ENCODE data around the gene NNAT.

Gene NNAT

DNA sequence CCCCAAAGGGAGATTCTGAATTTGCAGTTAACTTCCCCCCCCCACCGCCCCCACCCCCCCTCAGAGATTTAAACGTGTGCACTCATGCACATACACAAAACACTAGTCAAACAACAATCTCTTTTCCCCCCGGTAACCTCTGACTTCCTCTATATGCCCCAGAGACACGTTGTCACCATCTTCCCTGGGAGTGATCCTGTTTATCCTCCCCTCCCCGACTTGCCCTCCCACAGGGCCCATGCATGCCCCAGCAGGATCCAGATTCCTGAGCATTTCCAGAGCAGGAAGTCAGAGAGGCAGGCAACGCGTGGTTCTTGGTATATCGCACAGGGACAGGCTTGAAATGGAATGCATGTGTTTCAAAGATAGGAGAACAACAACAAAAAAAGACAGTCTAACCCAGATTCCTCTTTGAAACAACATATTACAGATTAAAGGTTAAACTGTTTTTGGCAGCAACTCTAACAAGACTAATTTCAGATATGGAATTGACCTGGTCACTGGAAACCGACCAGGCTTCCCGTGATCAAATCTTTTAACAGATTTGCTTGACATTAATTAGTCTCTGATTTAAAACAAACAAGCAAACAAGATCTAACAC is 5.3 kb downstream of the NNAT start:
- no peaks in the 10 kb centered on the region for H3K27me3 Mint-ChIP-seq
- H3K4me3 Mint-ChIP-seq = peak overlapping the region; percentile 85
- H3K36me3 Mint-ChIP-seq = no peaks in the 10 kb centered on the region
- H3K27ac Mint-ChIP-seq = peak overlapping the region; percentile 99
- H3K4me1 Mint-ChIP-seq (ENCODE audit: low read depth) = peaks cover 51% of the 10 kb centered on the region
- no peaks in the 10 kb centered on the region for H3K9me3 Mint-ChIP-seq (ENCODE audit: low read depth)

DNA sequence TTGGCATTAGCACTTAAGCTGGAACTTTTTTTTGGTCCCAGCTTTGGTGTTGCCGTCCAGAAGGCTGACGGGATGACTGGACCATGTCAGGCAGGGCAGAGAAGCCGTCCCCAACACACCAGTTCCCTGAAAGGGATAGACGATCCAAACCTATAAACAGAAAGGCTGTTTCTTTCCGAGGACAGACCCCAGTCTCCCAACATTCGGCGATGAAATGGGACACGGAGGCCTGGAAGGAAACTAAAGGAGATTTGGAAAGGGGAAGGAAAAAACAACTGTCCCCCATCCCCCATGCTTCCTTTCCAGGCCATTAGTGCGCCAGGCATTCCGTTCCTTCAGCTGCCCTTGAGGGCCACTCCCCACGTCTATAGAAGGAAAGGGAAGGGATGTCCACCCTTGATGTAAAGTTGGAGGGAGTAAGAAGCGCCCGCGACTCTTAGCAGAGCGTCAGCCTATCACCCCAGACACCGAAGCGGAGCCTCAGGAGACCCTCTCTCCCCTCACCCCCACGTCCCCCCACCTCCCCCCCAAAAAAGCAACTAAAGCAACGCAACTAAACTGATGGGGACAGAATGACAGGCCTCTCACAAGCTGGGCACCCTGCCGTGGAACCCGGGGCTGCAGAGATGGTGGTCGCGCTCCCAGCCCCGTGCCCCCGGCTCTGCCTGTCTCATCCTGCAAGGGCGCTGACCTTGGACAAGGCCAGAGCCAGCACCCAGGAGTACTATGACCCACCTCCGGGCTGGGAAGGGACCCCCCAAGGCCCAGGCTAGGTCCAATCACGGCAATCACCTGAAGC is 6.0 kb downstream of the NNAT start:
- no peaks in the 10 kb centered on the region for H3K27me3 Mint-ChIP-seq
- no peaks in the 10 kb centered on the region for H3K9me3 Mint-ChIP-seq (ENCODE audit: low read depth)
- H3K4me3 Mint-ChIP-seq = peak overlapping the region; percentile 85
- peak overlapping the region; percentile 99 for H3K27ac Mint-ChIP-seq
- peaks cover 46% of the 10 kb centered on the region for H3K4me1 Mint-ChIP-seq (ENCODE audit: low read depth)
- no peaks in the 10 kb centered on the region for H3K36me3 Mint-ChIP-seq

DNA sequence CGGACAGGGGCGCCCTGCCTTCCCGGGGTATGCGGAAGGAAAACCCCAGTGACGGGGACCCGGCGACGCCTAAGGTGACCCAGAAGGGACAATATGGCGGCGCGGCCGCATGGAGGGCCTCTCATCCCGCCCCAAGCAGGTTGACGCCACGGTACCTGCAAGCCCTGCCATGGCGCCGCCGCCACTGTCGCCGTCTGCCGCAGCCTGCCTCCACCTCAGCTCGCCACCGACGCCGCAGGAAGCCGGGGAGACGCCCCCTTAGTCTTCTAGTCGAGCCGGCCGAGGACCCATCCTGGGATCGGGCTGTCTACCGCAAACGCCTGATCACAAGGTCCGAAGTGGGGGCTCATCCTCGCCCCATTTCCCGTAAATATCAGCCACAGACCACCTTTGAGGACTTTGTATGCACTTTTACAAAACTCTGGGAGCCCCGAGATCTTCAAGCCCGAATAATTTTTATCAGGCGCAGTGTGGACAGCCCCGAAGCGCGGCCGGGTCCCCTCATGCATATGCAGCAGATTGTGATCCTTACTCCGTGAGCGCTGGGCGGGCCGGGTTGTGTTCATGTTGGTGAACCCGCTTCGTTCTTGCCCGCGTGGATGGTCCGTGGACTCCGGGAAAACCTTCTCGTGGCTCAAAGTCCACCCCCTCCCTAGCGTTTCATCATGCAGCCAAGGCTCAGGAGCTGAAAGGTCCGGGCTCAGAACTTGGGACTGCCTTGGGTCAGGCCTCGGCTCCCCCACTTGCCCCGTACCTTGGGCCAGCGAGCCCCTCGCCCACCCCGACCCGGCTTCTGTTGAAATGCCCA is 6.8 kb downstream of the NNAT start, which contains the start of gene BLCAP:
Gene BLCAP (minus strand): TSS at position 239 of the 808 bp plus-strand sequence. CDS start 8,702 bp downstream, outside the sequence.
- Mint-ChIP-seq H3K27ac (peak within 1 kb of the TSS; percentile 99), H3K27me3 (no peaks in the 10 kb centered on the region), H3K4me1 (ENCODE audit: low read depth) (peaks cover 43% of the 10 kb centered on the region)

DNA sequence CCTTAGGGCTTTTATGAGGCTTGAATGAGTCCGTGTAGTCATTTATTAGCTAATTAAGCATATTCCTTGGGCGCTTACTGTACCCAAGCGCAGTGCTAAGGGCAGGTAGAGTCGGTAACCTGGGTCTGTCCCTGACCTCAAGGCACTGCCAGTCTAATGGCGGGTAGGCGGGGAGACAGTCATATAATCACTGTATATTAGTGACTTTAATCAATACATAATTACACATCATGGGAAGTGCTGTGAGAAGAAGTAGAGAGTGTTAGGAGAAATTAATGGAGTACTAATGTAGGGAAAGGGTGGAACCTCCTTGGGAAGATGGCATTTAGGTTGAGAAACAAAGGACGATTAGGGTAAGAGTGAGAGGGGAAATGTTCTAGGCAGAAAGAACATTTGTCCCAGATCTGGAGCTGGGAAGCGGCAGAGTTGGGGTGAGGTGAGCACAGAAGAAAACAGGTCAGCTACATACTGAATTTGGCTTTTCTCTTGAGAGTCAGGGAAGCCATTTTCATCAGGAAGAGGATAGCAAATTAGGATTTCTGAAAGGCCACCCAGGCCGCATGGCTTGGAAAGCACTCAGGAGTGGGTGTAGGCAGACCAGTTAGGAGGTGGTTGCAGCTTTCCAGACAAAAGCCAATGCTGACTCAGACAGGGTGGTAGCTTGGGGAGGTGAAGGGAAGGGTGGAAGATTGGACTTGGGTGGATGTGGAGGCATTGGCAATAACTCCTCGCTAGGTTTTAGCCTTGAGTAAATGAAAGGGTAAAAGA is 7.6 kb downstream of the NNAT start:
- Mint-ChIP-seq H3K9me3 (ENCODE audit: low read depth) (no peaks in the 10 kb centered on the region), H3K4me3 (peak overlapping the region; percentile 85), H3K27me3 (no peaks in the 10 kb centered on the region), H3K36me3 (no peaks in the 10 kb centered on the region), H3K4me1 (ENCODE audit: low read depth) (peaks cover 35% of the 10 kb centered on the region), H3K27ac (peak overlapping the region; percentile 99)

More for the DNA sequence above, 6.8 kb downstream of the NNAT start, which contains the start of gene BLCAP:
- no peaks in the 10 kb centered on the region for H3K9me3 Mint-ChIP-seq (ENCODE audit: low read depth)
- H3K4me3 Mint-ChIP-seq = peak within 1 kb of the TSS; percentile 85
- H3K36me3 Mint-ChIP-seq = no peaks in the 10 kb centered on the region

DNA sequence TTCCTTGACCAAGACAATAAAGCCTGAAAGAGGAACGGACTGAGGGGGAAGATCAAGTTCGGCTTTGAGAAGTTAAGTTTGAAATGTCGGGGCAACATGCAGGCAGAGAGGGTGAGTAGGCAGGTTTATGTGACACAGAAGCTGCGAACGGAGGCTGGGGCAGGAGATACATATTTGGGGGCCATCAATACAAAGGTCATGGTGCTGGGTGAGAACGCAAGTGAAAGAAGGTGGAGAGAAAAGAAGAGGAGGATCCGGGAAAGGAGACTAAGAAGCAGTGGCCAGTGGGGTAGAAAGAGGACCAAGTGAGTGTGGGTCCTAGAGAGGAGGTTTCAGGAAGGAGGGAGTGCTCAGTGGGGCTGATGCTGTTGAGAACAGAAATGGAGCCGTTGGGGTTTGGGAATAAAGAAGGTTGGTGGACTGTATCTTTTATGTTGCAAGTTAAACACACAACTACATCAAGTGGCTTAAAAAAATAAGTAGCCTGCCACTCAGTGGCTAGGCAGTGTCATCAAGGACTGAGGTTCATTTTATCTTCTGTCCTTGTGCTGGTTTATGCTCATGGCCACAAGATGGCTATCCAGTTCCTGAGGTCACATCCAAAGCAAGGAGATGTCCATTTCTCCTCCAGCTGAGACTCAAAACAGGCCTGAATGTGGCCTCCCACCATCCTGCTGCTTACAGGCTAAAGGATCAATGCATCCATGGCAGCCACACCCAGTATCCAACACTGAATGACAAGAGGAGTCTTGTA is 8.3 kb downstream of the NNAT start:
- Mint-ChIP-seq H3K4me1 (ENCODE audit: low read depth) (peaks cover 29% of the 10 kb centered on the region), H3K27ac (no peak overlapping the region), H3K9me3 (ENCODE audit: low read depth) (no peaks in the 10 kb centered on the region), H3K4me3 (peak overlapping the region; percentile 85), H3K27me3 (no peaks in the 10 kb centered on the region), H3K36me3 (no peaks in the 10 kb centered on the region)

DNA sequence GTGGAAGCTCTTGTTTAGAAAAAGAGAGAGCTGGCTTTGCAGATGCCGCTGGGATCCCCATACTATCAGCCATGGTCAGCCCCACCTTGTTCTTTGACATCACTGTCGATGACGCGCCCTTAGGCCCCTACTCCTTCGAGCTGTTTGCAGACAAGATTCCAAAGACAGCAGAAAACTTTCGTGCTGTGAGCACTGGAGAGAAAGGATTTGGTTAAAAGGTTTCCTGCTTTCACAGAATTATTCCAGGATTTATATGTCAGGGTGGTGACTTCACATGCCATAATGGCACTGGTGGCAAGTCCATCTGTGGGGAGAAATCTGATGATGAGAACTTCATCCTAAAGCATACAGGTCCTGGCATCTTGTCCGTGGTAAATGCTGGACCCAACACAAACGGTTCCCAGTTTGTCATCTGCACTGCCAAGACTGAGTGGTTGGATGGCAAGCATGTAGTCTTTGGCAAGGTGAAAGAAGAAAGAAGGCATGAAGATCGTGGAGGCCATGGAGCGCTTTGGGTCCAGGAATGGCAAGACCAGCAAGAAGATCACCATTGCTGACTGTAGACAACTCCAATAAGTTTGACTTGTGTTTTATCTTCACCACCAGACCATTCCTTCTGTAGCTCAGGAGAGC is 9.0 kb downstream of the NNAT start:
- Mint-ChIP-seq H3K4me3 (no peak overlapping the region), H3K27me3 (no peaks in the 10 kb centered on the region), H3K4me1 (ENCODE audit: low read depth) (peaks cover 25% of the 10 kb centered on the region), H3K27ac (no peak overlapping the region), H3K36me3 (no peaks in the 10 kb centered on the region), H3K9me3 (ENCODE audit: low read depth) (no peaks in the 10 kb centered on the region)

DNA sequence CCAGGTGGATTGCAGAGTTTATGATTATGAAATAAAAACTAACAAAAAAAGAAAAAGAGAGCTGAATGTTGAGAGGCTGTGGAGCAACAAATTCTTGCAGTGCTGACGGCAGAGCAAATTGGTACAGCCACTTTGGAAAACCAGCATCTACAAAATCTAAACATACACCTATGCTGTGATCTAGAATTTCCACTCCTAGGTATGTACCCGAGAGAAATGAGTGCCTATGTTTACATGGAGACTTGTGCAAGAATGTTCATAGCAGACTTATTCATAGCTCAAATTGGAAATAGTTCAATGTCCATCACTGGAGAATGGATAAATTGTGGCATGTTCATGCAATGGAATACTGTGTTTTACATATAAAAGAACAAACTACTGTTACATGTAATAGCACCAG is 9.6 kb downstream of the NNAT start:
- H3K36me3 Mint-ChIP-seq = no peaks in the 10 kb centered on the region
- peaks cover 2% of the 10 kb centered on the region for H3K27me3 Mint-ChIP-seq
- H3K4me3 Mint-ChIP-seq = no peak overlapping the region
- no peaks in the 10 kb centered on the region for H3K9me3 Mint-ChIP-seq (ENCODE audit: low read depth)
- peaks cover 19% of the 10 kb centered on the region for H3K4me1 Mint-ChIP-seq (ENCODE audit: low read depth)
- H3K27ac Mint-ChIP-seq = no peak overlapping the region

DNA sequence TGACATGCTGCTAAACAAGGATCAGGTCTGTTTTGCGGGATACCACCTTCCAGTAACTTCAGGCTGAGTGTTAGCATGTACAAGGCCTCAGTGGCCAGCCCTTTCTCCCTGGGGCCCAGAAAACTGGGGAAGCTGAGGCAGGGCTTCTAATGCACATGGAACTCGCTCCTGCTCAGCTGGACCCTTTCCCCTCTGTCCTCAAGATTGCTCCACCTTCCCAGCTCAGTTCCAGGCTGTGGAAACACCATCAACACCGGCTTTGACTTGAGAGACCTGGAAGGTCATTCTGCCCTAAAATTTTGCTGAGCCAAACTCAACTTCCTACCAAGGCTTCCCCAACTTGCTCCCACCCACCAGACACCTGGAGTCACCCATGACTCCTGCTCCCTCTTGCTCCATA is 10.8 kb downstream of the NNAT start:
- H3K4me3 Mint-ChIP-seq = no peak overlapping the region
- H3K4me1 Mint-ChIP-seq (ENCODE audit: low read depth) = peaks cover 7% of the 10 kb centered on the region
- H3K9me3 Mint-ChIP-seq (ENCODE audit: low read depth) = no peaks in the 10 kb centered on the region
- peaks cover 2% of the 10 kb centered on the region for H3K27me3 Mint-ChIP-seq
- H3K36me3 Mint-ChIP-seq = no peaks in the 10 kb centered on the region
- no peak overlapping the region for H3K27ac Mint-ChIP-seq

DNA sequence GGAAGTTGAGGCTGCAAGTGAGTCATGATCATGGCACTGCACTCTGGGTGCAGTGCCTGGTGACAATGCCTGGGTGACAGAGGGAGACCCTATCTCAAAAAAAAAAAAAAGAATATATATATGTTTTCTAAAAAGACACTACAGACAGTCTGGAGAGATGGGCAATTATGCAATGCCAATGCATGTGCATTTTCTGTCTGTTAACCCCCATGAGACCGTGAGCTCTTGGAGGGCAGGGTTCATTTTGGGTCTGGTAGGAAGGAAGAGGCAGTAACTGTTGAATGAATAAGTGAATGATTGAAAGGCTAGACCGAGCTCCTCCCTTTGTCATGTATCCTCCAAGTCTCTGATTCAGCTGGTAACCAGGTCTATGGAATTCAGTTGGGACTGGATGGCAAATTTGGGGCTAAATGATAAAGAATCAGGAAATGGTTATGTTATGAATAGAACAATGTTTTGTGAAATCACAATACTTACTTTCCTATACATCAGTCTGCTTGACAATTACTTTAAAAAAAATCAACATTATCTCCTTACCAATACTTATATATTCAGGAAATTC is 12.2 kb downstream of the NNAT start:
- Mint-ChIP-seq H3K36me3 (no peaks in the 10 kb centered on the region), H3K4me1 (ENCODE audit: low read depth) (peaks cover 7% of the 10 kb centered on the region), H3K9me3 (ENCODE audit: low read depth) (no peaks in the 10 kb centered on the region), H3K27me3 (peaks cover 2% of the 10 kb centered on the region), H3K27ac (no peak overlapping the region), H3K4me3 (no peak overlapping the region)

DNA sequence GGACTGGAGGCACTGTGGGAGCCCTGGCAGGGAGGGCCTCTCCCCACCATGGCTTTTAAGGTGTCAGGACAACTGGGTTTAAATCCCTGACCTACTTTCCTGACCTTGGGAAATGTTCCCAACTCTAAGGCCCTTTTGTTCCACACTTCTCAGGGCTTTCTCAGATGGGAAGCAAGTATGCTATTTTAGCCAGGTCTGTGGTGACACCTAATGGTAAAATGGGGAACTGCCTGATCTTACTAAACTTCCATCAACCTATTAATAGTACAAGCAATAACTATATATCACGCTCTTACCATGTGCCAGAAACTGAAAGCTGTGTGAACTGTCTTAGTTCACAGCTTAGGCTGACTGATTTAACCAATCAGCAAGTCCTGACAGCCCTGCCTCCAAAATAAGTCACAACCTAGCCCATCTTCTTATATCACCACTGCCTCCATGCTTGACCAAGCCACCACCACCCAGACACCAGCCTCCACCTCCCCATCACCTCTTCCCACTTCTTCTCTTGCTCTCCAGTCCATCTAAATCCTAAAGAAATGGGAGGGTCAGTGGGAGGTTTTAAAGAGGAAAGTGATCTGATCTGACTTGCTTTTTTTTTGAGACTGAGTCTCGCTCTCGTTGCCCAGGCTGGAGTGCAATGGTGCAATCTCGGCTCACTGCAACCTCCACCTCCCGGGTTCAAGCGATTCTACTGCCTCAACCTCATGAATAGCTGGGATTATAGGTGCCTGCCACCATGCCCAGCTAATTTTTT is 13.5 kb downstream of the NNAT start:
- H3K4me3 Mint-ChIP-seq = no peak overlapping the region
- H3K4me1 Mint-ChIP-seq (ENCODE audit: low read depth) = peaks cover 3% of the 10 kb centered on the region
- H3K9me3 Mint-ChIP-seq (ENCODE audit: low read depth) = no peaks in the 10 kb centered on the region
- no peaks in the 10 kb centered on the region for H3K36me3 Mint-ChIP-seq
- no peak overlapping the region for H3K27ac Mint-ChIP-seq
- peaks cover 5% of the 10 kb centered on the region for H3K27me3 Mint-ChIP-seq

DNA sequence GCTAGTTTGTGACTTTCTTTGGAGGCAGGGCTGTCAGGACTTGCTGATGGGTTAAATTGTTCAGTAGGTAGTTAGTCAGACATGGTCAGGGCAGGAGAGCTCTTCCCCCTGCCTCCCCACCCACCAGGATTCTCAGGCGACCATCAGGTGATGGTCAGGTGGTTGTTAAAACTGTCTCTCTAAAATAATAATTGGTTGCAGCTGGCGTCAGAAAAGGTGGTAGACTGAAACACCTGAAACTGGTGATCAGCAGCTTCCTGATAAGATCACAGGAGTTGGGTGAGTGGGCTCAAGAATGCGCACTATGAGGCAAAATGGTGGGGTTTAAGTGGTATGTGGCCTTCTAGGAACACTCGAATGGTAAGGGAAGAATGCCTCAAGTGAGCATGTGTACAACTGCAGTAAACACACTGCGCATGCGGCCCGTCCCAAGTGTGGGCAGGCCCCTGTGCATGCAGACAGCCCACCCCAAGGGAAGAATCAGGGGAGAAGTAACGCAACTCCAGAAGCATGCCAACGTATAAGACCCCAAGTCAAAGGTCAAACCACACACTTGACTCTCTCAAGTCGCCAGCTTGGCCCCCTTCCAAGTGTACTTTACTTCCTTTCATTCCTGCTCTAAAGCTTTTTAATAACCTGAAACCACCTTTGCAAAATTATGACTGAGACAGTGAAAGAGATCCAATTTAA is 14.5 kb downstream of the NNAT start:
- Mint-ChIP-seq H3K4me3 (no peak overlapping the region), H3K36me3 (no peaks in the 10 kb centered on the region), H3K27ac (no peak overlapping the region), H3K4me1 (ENCODE audit: low read depth) (peaks cover 3% of the 10 kb centered on the region), H3K9me3 (ENCODE audit: low read depth) (no peaks in the 10 kb centered on the region), H3K27me3 (peaks cover 5% of the 10 kb centered on the region)

DNA sequence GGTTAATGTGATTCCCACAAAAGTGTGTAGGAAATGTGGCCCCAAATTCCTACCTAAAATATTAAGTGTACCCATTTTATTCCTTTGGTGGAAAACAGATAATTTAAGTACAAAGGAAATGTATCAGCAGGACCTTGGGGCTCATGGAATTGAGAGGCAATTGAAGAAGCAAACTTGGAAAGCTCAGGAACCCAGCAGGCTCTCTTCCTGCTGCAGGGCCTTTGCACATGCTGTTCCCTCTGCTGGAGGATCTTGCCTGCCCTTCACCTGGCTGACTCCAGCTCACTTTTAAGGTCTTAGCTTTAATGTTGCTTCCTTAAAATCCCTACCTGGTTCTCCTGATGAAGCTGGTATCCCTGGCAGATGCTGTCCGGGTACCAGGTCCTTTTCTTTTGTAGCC is 16.5 kb downstream of the NNAT start:
- Mint-ChIP-seq H3K27me3 (peaks cover 5% of the 10 kb centered on the region), H3K4me1 (ENCODE audit: low read depth) (peaks cover 3% of the 10 kb centered on the region), H3K36me3 (no peaks in the 10 kb centered on the region), H3K9me3 (ENCODE audit: low read depth) (no peaks in the 10 kb centered on the region), H3K27ac (no peak overlapping the region), H3K4me3 (no peak overlapping the region)

All from activated naive CD8-positive, alpha-beta T cell (primary cell).